GM11168 (cell line): ENCODE measurements around the gene EXOSC2.

ENCODE experiments used
- in situ Hi-C: fragments of 300-500 bp; cut with MboI; formaldehyde crosslinking; loops from one replicate; pipeline ENCODE4 v1.12.0; 2022; ENCODE audit warnings: low sequenced_read_pairs; ENCODE audit not compliant: unreplicated experiment

Gene EXOSC2

DNA sequence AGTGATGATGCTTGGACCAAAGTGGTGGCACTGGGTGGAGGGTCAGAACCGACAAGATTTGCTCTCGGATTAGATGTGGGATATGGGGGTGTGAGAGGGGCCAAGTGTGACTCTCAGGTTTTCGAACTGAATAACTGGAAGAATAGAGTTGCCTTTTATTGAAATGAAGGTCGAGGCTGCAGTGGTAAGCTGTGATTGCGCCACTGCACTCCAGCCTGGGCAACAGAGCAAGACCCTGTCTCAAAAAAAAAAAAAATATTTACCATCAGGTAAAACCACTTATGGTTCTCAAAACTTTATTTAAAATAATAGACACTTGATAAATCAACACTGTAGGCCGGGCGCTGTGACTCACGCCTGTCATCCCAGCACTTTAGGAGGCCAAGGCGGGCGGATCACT is 27.2 kb downstream of the EXOSC2 start:
- in situ Hi-C loops, result no loop called here

DNA sequence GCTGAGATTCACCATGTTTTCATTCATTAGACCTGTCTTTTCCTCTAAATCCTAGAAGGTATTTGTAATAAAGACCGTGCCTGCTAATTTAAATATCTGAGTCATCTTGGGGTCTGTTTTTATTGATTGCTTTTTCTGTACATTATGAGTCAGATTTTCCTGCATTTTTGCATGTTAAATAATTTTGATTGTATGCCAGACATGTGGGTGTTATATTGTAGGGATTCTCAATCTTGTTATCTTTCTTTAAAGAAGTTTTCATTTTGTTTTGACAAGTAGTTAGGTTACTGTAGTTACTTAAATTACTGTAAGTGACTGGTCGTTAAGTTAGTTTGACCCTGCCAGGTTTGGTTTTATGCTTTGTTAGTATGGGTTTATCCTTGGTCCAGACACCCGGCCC is 35.1 kb downstream of the EXOSC2 start:
- in situ Hi-C loops, result no loop called here

DNA sequence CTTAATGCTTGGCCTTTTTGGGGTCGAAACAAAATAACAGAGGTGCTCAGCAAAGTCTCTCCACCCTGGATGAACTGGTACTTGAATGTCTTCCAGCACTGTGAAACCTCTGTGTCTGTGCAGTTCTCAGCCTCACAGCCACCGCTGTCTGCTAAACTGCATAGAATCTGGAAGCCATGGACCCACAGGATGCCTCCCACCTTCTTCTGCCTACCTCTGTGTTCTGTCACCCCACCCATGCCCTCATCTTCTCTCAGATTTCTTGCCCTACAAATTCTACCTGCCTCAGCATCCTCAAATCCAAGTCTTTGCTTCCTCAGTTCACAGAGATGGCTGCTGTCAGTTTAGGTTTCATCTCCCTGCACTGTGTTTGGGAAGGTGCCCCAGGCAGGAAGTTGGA is 35.6 kb downstream of the EXOSC2 start:
- in situ Hi-C loops, result no loop called here

DNA sequence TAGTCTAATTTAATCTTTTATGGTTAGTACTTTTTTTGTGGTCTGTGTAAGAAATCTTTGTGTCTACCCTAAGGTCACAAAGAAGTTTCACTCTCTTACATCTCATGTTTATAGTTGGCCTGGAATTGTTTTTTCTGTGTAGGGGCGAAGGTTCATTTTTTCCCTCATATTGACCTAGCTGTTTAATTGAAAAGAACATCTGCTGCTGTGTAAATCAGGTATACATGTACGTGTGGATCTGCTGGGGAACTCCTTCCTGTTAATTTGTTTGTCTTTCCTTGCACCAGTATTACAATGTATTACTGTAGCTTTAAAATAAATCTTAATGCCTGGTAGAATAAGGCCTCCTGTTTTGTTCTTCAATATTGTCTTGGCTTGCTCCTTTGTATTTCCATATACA is 37.8 kb downstream of the EXOSC2 start:
- in situ Hi-C loops, result no loop called here

DNA sequence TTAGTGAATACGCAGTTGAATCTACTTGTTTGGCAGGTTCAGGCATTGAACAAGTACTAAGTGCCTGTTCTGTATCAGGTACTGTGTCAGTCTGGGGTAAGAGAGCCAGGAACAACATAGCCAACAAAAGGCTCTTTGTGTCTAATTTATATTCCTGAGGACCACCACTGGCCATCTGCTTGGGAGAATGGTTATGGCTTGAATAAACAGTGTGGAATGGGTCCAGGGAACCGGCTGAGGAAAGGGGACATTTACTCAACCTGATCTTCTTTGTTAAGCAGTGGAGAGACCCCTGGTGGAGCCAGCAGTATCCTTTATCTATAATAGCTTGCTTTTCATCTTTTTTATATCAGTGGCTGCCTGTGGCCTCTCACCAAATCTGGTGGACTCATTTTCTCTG is 38.6 kb downstream of the EXOSC2 start:
- in situ Hi-C loops, result no loop called here

DNA sequence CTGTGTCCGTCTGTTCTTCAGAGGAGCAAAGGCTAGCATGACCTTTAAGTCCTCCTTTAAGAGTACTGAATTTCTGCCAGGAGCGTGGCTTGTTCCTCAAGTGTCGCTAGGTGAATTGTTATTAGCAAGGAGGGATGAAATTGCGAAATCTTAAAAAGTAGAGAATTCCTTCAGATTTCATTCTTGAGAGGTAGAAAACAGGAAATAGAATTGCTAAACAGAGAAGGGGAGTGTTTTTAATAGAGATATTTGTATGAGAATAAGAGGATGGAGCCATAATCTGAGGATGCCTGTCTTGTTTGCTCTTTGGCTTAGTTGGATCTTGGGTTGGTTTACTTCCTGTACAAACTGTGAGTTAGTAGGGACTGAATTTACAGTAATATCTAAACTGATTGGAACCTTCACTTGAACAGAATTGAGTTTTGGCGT is 39.2 kb downstream of the EXOSC2 start:
- in situ Hi-C loops, result no loop called here

DNA sequence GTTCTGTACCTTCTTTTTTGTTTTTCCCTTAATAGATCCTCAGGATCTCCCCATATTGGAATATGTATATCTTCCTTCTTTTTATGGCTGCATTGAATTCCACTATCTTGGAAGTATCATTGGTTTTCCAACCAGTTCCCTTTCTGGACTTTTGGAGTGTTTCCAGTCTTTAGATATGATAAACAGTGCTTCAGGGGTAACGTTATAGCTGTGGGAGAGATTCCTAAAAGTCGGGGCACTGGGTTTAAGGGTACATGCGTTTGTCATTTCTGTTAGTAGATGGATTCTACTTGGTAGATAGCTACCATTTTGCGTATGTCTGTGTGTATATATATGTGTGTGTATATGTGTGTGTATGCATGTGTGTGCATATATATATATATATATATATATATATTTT is 42.0 kb downstream of the EXOSC2 start:
- in situ Hi-C loops, result no loop called here

DNA sequence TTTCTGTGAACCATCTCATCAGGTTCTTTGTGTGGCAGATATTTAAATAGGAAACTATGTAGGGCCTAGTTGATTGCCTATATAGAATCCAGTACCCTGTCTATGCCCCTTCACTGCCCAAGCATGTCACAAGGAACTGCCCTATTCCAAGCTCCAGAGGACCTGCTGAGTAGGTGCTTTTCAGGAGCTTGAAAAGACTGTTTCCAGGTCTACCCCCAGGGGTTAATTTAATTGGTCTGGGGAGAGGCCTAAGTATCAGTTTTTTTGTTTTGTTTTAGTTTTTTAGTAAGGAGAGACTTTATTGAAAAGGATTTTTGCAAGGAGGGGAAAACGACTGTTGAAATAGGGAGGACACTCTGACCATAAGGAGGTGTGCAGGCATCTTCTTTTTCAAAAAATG is 43.3 kb downstream of the EXOSC2 start:
- in situ Hi-C loops, result no loop called here

DNA sequence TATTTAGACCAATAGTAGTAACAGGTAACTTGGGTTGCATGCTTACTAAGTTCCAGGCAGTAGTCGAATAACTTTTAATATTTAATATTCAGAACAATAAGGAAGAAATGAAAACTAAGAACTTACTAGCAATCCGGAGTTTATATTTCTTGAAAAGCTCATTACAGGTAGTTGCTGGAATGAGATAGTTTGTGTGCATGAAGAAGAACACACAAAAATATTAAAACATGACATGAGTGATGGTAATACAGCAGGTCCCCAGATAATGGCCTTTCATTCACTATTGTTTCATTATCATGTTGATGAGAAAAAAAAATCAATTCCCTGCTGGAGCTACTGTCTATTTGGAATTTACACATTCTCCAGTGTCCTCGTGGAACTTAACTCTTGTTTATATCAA is 44.7 kb downstream of the EXOSC2 start:
- in situ Hi-C loops, result no loop called here

DNA sequence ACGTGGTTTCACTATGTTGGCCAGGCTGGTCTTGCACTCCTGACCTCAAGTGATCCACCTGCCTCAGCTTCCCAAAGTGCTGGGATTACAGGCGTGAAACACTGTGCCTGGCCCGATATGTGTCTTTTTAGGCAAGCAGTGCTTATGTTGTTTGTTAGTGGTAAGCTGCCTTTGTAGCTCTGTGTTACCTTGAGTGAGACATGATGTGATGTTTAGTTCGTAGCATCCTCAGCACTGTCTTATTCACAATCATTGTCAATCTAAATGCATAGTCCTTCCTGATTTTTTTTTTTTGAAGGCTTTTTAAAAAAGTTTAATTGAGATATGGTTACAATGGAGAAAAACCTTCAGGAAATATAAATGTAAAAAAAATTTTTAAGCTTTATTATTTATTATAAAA is 45.5 kb downstream of the EXOSC2 start:
- in situ Hi-C loops, result no loop called here

DNA sequence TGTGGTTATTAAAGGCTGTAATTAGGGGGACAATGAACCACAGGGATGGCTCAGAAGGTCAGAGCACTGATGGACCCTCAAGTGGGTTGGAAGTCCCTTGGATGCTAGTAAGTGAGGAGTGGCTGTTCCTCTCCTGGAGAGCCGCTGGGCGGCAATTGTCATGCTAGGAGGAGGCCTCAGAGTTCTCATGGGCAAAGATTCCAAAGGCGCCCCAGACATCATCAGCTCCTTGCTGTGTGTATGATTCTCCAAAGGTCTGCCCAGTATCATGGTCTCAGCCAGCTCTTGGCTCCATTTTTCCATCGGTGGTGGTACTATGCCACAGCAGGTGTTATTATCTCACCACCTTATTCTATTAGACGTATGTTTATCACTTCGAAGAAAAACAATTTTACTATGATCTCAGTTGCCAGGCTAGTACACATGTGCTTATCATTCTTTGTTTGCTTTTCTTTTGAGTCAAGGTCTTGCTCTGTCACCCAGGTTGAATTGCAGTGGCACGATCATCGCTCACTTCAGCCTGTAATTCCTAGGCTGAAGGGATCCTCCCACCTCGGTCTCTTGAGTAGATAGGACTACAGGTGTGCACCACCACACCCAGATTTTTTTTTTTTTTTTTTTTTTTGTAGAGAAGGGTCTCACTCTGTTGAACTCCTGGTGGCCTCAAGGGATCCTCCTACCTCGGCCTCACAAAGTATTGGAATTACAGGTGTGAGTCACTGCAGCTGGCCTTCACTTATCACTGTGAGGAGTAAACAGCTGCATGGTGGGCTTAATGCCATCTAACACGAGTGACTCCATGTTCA is 46.8 kb downstream of the EXOSC2 start:
- in situ Hi-C loops, result no loop called here

DNA sequence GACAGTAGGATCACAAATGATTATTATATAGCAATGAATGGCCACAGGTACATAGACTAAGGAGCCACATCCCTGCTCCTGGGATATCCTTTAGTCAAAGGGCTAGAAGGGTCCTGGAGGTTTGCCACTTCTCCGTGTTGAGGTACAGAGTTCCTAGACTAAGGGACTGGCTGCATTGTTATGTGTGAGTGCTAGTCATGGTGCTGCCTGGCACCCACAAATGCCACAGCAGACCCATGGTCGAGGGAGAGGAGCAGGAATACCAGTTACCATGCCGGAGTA is 47.4 kb downstream of the EXOSC2 start:
- in situ Hi-C loops, result no loop called here

DNA sequence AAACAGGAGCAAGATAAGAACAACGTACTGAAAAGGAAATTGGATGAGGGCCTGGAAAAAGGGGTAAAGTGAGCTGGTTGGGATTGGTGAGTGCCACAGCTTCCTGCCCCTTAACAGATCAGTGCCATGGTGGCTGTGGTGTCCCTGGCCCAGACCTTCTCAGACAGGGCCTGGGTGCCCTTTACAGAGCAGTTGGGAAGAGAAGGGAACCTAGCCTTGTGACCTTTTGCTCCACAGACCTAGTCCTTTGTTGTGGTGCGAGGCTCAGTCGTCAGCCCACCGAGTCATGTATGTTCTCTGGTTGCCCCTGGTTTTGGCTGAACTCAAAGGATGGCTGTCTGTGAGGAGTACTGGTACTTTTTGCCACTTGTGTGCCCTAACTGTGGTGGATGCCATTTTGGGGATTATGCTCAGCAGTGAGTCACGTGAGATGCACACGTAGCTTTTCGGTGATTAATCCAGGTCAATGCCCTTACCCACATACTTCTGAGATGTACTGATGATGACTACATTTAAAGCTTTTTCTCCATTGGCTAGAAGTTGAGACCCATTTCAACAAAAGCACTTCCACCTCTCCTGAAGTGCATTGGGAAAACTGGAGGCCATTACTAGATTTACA is 48.4 kb downstream of the EXOSC2 start:
- in situ Hi-C loops, result no loop called here

DNA sequence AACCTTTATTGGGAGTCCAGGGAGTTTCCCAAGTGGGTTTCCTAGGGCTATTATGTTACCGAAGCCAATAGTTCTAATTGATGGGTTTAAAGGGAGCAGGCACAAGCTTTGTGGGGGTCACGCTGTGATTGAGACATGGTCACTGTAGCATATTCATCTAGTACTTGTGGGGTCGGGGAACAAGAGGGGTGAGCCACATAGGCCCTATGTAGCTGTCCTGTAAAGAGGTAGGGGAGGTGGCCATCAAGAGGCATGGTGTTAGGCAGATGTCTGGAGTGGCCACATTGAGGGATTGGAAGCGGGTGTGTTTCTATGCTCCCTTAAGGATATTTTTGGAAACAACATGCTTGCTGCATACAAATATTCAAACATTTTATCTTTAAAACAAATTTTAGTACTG is 50.1 kb downstream of the EXOSC2 start:
- in situ Hi-C loops, result no loop called here

DNA sequence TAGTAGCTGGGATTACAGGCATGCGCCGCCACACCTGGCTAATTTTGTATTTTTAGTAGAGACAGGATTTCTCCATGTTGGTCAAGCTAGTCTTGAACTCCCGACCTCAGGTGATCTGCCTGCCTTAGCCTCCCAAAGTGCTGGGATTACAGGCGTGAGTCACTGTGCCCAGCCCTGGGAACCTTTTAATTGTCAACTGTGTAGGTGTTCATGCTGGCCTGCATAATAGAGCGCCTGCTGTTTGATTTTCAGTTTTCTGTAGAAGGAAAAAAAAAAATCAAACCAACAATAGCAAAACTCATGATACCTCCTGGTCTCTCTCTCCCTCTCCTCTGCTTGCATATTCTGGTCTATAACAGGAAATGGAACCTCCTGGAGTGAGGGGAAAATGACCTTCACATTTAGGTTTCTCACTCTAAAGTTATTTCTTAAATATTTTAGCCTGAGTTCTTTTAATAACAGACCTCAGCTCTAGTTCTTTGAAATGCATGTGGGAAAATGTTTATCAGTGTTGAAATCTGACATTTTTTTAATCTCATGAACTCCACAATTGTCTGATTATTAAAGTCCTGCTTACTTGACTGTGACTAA is 51.7 kb downstream of the EXOSC2 start:
- in situ Hi-C loops, result no loop called here

DNA sequence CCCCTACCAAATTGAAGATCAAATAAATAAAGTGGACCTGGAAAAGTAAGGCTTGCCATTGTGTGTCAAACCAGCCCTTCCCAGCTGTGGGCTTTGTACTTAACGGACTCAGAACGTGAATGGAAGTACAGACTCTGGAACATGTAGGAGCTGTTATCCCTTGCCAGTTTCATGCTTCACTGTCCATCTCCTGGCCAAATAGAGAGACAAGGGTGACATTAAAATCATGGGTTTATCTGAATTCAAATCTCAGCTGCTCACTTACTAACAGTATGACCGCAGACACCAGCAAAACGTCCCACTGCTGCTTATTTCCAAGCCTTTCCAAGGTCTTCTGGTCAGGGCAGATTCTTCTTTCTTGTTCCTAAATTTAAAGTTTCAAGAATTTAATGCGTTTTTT is 52.2 kb downstream of the EXOSC2 start:
- in situ Hi-C loops, result no loop called here

DNA sequence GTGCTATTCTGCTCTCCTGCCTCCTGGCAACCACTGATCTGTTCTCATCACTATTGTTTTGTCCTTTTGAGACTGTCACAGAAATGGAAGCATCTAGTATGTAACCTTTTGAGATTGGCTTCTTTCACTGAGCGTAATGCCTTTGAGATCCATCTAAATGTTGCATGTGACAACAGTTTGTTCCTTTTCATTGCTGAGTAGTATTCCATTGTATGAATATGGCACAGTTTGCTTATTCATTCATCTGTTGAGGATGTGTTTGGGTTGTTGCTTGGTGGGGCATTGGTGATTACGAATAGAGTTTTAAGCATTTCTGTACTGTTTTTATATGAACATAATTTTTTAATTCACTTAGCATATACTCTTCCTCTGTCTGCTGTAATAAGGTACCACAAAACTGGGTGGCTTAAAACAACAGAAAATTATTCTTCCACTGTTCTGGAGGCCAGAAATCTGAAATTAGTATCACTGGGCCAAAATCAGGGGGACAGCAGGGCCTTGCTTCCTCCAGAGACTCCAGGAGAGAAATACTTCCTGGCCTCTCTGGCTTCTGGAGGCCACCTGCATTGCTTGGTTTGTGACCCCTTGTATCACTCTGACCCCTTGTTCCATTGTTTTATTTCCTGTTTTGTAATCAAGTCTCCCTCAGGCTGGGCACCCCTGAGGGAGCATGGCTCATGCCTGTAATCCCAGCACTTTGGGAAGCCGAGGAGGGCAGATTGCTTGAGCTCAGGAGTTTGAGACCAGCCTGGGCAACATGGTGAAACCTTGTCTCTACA is 53.0 kb downstream of the EXOSC2 start:
- in situ Hi-C loops, result no loop called here

DNA sequence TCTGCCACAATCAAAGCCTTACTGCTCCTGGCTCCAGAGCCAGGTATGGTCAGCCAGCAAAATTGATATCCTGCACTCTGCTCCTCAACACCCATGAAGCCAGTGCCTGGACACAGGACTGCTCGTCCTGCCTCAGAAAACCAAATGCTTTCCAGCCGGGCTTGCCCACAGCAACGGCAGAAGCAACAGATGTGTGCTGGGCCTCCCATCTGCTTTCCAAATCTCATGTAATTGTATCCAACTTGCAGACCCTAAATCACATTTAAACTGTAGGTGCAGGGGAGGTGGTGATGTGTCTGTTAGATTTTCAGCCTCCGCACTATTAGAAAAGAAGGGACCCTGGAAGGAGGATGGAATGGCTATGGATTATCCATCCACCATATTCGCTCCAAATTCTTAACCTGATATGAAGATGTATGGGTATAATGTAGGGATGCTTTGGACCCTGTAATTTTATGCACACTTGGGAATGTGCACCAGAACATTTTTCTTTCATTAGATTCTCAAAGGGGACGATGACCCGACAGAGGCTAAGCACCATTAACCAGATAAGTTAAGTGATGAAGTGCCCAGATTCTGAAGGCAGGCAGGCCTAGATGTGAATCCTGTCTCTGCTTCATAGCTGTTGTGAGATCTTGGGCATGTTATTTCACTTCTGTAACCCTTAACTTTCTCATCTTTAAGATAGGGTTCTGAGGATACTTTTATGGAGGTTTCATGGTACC is 58.2 kb downstream of the EXOSC2 start:
- in situ Hi-C loops, result no loop called here
